ENCODE results near the gene CIDEB.

- TF ChIP-seq IRF4 (IDR thresholded peaks at IDR 0.05; ENCODE audit: low read depth, low read length) (no peak), EP300 (IDR thresholded peaks at IDR 0.05; ENCODE audit: borderline replicate concordance in 1 of 2, control insufficient read depth in 1 of 2, low read depth in 2 of 2, low read length in 2 of 2) (no peak), MXI1 (IDR thresholded peaks at IDR 0.05; ENCODE audit: low read depth, low read length) (no peak), MTA2 (IDR thresholded peaks at IDR 0.05; ENCODE audit: low read depth) (no peak)
These were observed 18.2 kb upstream of the CIDEB start for GRCh38 chr14:24325963-24326362.
